ENCODE data around the gene MRPL20.
A peak's percentile ranks its signal among the peaks of the same experiment; 100 is the strongest.
"Not testable (repeated sequence)": the region's sequence is repeated elsewhere in the genome, so short reads cannot be mapped to it uniquely, and the experiment has no call there.

Gene MRPL20

GRCh38 chr1:1432274-1432950, 25.3 kb upstream of the MRPL20 start:
- Histone ChIP-seq H3K4me1 (ENCODE audit: control insufficient read depth in 2 of 2, insufficient read depth in 2 of 2, low read length in 2 of 2) (peaks cover 51 to 55% of the 10 kb centered on the region in 2 donors), H3K27me3 (ENCODE audit: control insufficient read depth in 2 of 2, insufficient read depth in 2 of 2, low read length in 2 of 2) (peaks cover 6 to 7% of the 10 kb centered on the region in 2 donors), H3K9me3 (ENCODE audit: control insufficient read depth in 2 of 2, low read length in 2 of 2) (no peaks in the 10 kb centered on the region), H3K4me3 (ENCODE audit: low read length in 2 of 2) (peak overlapping the region; percentile 25 to 41), H3K27ac (ENCODE audit: low read depth in 2 of 2, low read length in 2 of 2) (peak overlapping the region; percentile 92 to 93), H3K9ac (ENCODE audit: low read depth in 1 of 2, low read length in 2 of 2) (peak overlapping the region; percentile 52 to 65), H3K36me3 (ENCODE audit: control insufficient read depth in 2 of 2, insufficient read depth in 2 of 2, low read length in 2 of 2) (no peaks in the 10 kb centered on the region)

- peak overlapping the region; percentile 92 to 93 for H3K27ac ChIP-seq (ENCODE audit: low read depth in 2 of 2, low read length in 2 of 2)
- no peaks in the 10 kb centered on the region for H3K36me3 ChIP-seq (ENCODE audit: control insufficient read depth in 2 of 2, insufficient read depth in 2 of 2, low read length in 2 of 2)
- H3K4me1 ChIP-seq (ENCODE audit: control insufficient read depth in 2 of 2, insufficient read depth in 2 of 2, low read length in 2 of 2), result peaks cover 47 to 53% of the 10 kb centered on the region in 2 donors
- no peaks in the 10 kb centered on the region for H3K9me3 ChIP-seq (ENCODE audit: control insufficient read depth in 2 of 2, low read length in 2 of 2)
- peak overlapping the region; percentile 22 to 41 for H3K4me3 ChIP-seq (ENCODE audit: low read length in 2 of 2)
- H3K9ac ChIP-seq (ENCODE audit: low read depth in 1 of 2, low read length in 2 of 2), result peak overlapping the region; percentile 52 to 65
- H3K27me3 ChIP-seq (ENCODE audit: control insufficient read depth in 2 of 2, insufficient read depth in 2 of 2, low read length in 2 of 2), result peaks cover 5 to 7% of the 10 kb centered on the region in 2 donors
These were observed 24.8 kb upstream of the MRPL20 start for GRCh38 chr1:1431845-1432273.

- Histone ChIP-seq H3K4me3 (ENCODE audit: low read length in 2 of 2) (peak overlapping the region in 1 of 2 donors; percentile 22), H3K9ac (ENCODE audit: low read depth in 1 of 2, low read length in 2 of 2) (peak overlapping the region in 1 of 2 donors; percentile 65), H3K27ac (ENCODE audit: low read depth in 2 of 2, low read length in 2 of 2) (peak overlapping the region; percentile 92 to 93), H3K36me3 (ENCODE audit: control insufficient read depth in 2 of 2, insufficient read depth in 2 of 2, low read length in 2 of 2) (no peaks in the 10 kb centered on the region), H3K9me3 (ENCODE audit: control insufficient read depth in 2 of 2, low read length in 2 of 2) (no peaks in the 10 kb centered on the region), H3K27me3 (ENCODE audit: control insufficient read depth in 2 of 2, insufficient read depth in 2 of 2, low read length in 2 of 2) (peaks cover 5 to 7% of the 10 kb centered on the region in 2 donors), H3K4me1 (ENCODE audit: control insufficient read depth in 2 of 2, insufficient read depth in 2 of 2, low read length in 2 of 2) (peaks cover 43 to 48% of the 10 kb centered on the region in 2 donors)
These were observed 24.1 kb upstream of the MRPL20 start for GRCh38 chr1:1430992-1431844.

- Histone ChIP-seq H3K27ac (ENCODE audit: low read depth in 2 of 2, low read length in 2 of 2) (peak overlapping the region; percentile 66 to 93), H3K27me3 (ENCODE audit: control insufficient read depth in 2 of 2, insufficient read depth in 2 of 2, low read length in 2 of 2) (peaks cover 5 to 6% of the 10 kb centered on the region in 2 donors), H3K9me3 (ENCODE audit: control insufficient read depth in 2 of 2, low read length in 2 of 2) (no peaks in the 10 kb centered on the region), H3K4me1 (ENCODE audit: control insufficient read depth in 2 of 2, insufficient read depth in 2 of 2, low read length in 2 of 2) (peaks cover 38 to 43% of the 10 kb centered on the region in 2 donors), H3K36me3 (ENCODE audit: control insufficient read depth in 2 of 2, insufficient read depth in 2 of 2, low read length in 2 of 2) (no peaks in the 10 kb centered on the region), H3K4me3 (ENCODE audit: low read length in 2 of 2) (no peak overlapping the region), H3K9ac (ENCODE audit: low read depth in 1 of 2, low read length in 2 of 2) (no peak overlapping the region)
These were observed 23.3 kb upstream of the MRPL20 start for GRCh38 chr1:1430114-1430982.

- Histone ChIP-seq H3K9ac (ENCODE audit: low read depth in 1 of 2, low read length in 2 of 2) (no peak overlapping the region), H3K36me3 (ENCODE audit: control insufficient read depth in 2 of 2, insufficient read depth in 2 of 2, low read length in 2 of 2) (no peaks in the 10 kb centered on the region), H3K27me3 (ENCODE audit: control insufficient read depth in 2 of 2, insufficient read depth in 2 of 2, low read length in 2 of 2) (peaks cover 2 to 3% of the 10 kb centered on the region in 2 donors), H3K27ac (ENCODE audit: low read depth in 2 of 2, low read length in 2 of 2) (peak overlapping the region; percentile 66 to 93), H3K9me3 (ENCODE audit: control insufficient read depth in 2 of 2, low read length in 2 of 2) (no peaks in the 10 kb centered on the region), H3K4me3 (ENCODE audit: low read length in 2 of 2) (no peak overlapping the region), H3K4me1 (ENCODE audit: control insufficient read depth in 2 of 2, insufficient read depth in 2 of 2, low read length in 2 of 2) (peaks cover 32 to 36% of the 10 kb centered on the region in 2 donors)
These were observed 22.6 kb upstream of the MRPL20 start for GRCh38 chr1:1429671-1430073.

GRCh38 chr1:1428967-1429366, 21.9 kb upstream of the MRPL20 start:
- H3K9ac ChIP-seq (ENCODE audit: low read depth in 1 of 2, low read length in 2 of 2); H3K36me3 ChIP-seq (ENCODE audit: control insufficient read depth in 2 of 2, insufficient read depth in 2 of 2, low read length in 2 of 2); H3K27me3 ChIP-seq (ENCODE audit: control insufficient read depth in 2 of 2, insufficient read depth in 2 of 2, low read length in 2 of 2); H3K27ac ChIP-seq (ENCODE audit: low read depth in 2 of 2, low read length in 2 of 2); H3K9me3 ChIP-seq (ENCODE audit: control insufficient read depth in 2 of 2, low read length in 2 of 2); H3K4me3 ChIP-seq (ENCODE audit: low read length in 2 of 2): not testable (repeated sequence)
- peaks cover 25 to 29% of the 10 kb centered on the region in 2 donors for H3K4me1 ChIP-seq (ENCODE audit: control insufficient read depth in 2 of 2, insufficient read depth in 2 of 2, low read length in 2 of 2)

GRCh38 chr1:1428174-1428573, 21.1 kb upstream of the MRPL20 start:
- H3K9me3 ChIP-seq (ENCODE audit: control insufficient read depth in 2 of 2, low read length in 2 of 2), result no peaks in the 10 kb centered on the region
- H3K4me1 ChIP-seq (ENCODE audit: control insufficient read depth in 2 of 2, insufficient read depth in 2 of 2, low read length in 2 of 2), result peaks cover 17 to 21% of the 10 kb centered on the region in 2 donors
- H3K36me3 ChIP-seq (ENCODE audit: control insufficient read depth in 2 of 2, insufficient read depth in 2 of 2, low read length in 2 of 2), result no peaks in the 10 kb centered on the region
- H3K27ac ChIP-seq (ENCODE audit: low read depth in 2 of 2, low read length in 2 of 2), result no peak overlapping the region
- peaks cover 2 to 3% of the 10 kb centered on the region in 2 donors for H3K27me3 ChIP-seq (ENCODE audit: control insufficient read depth in 2 of 2, insufficient read depth in 2 of 2, low read length in 2 of 2)
- no peak overlapping the region for H3K4me3 ChIP-seq (ENCODE audit: low read length in 2 of 2)
- H3K9ac ChIP-seq (ENCODE audit: low read depth in 1 of 2, low read length in 2 of 2), result no peak overlapping the region

- H3K4me3 ChIP-seq (ENCODE audit: low read length in 2 of 2), result no peak overlapping the region
- no peaks in the 10 kb centered on the region for H3K9me3 ChIP-seq (ENCODE audit: control insufficient read depth in 2 of 2, low read length in 2 of 2)
- no peak overlapping the region for H3K9ac ChIP-seq (ENCODE audit: low read depth in 1 of 2, low read length in 2 of 2)
- H3K4me1 ChIP-seq (ENCODE audit: control insufficient read depth in 2 of 2, insufficient read depth in 2 of 2, low read length in 2 of 2), result peaks cover 16 to 18% of the 10 kb centered on the region in 2 donors
- no peak overlapping the region for H3K27ac ChIP-seq (ENCODE audit: low read depth in 2 of 2, low read length in 2 of 2)
- H3K27me3 ChIP-seq (ENCODE audit: control insufficient read depth in 2 of 2, insufficient read depth in 2 of 2, low read length in 2 of 2), result peaks cover 2 to 3% of the 10 kb centered on the region in 2 donors
- no peaks in the 10 kb centered on the region for H3K36me3 ChIP-seq (ENCODE audit: control insufficient read depth in 2 of 2, insufficient read depth in 2 of 2, low read length in 2 of 2)
These were observed 20.7 kb upstream of the MRPL20 start for GRCh38 chr1:1427820-1428148.

- no peak overlapping the region for H3K9ac ChIP-seq (ENCODE audit: low read depth in 1 of 2, low read length in 2 of 2)
- no peak overlapping the region for H3K4me3 ChIP-seq (ENCODE audit: low read length in 2 of 2)
- no peak overlapping the region for H3K27ac ChIP-seq (ENCODE audit: low read depth in 2 of 2, low read length in 2 of 2)
- no peaks in the 10 kb centered on the region for H3K9me3 ChIP-seq (ENCODE audit: control insufficient read depth in 2 of 2, low read length in 2 of 2)
- peaks cover 2 to 3% of the 10 kb centered on the region in 2 donors for H3K27me3 ChIP-seq (ENCODE audit: control insufficient read depth in 2 of 2, insufficient read depth in 2 of 2, low read length in 2 of 2)
- H3K4me1 ChIP-seq (ENCODE audit: control insufficient read depth in 2 of 2, insufficient read depth in 2 of 2, low read length in 2 of 2), result peaks cover 11 to 13% of the 10 kb centered on the region in 2 donors
- no peaks in the 10 kb centered on the region for H3K36me3 ChIP-seq (ENCODE audit: control insufficient read depth in 2 of 2, insufficient read depth in 2 of 2, low read length in 2 of 2)
These were observed 20.2 kb upstream of the MRPL20 start for GRCh38 chr1:1427106-1427819.

Data from mucosa of rectum (tissue), 2 donors.